Measurements from ENCODE around the gene AAK1.

Gene AAK1

DNA sequence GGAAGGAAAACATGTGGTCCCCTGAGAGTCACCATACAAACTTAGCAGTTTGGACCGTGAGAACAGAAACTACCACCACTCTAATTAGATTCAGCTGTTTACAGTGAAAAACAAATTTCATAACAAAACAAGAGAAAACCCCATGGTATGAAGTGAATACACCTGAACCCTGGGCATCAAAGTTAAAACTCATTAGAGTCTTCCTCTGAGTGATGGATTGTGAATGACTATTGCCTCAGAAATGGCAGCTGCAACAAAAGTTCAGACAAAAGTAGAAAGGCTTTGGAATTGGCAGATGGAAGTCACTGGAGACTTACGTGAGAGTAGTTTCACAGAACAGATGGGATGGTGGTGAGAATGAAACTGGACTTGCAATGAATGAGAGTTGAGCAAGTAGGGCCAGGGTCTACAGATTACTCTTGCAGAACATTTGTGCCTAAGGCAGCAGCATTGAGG is 98.0 kb downstream of the AAK1 start:
- TF ChIP-seq, protein P1, sequence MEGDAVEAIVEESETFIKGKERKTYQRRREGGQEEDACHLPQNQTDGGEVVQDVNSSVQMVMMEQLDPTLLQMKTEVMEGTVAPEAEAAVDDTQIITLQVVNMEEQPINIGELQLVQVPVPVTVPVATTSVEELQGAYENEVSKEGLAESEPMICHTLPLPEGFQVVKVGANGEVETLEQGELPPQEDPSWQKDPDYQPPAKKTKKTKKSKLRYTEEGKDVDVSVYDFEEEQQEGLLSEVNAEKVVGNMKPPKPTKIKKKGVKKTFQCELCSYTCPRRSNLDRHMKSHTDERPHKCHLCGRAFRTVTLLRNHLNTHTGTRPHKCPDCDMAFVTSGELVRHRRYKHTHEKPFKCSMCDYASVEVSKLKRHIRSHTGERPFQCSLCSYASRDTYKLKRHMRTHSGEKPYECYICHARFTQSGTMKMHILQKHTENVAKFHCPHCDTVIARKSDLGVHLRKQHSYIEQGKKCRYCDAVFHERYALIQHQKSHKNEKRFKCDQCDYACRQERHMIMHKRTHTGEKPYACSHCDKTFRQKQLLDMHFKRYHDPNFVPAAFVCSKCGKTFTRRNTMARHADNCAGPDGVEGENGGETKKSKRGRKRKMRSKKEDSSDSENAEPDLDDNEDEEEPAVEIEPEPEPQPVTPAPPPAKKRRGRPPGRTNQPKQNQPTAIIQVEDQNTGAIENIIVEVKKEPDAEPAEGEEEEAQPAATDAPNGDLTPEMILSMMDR (IDR thresholded peaks at IDR 0.05): no peak
- intact Hi-C loops (cut with DNase I; ENCODE audit: low total_unique reads): no loop called here
- no peak overlapping the region for H3K4me3 ChIP-seq
- H3K27ac ChIP-seq: no peak overlapping the region
- H3K36me3 ChIP-seq: peaks cover 3 to 35% (median 30%) of the 10 kb centered on the region in 3 donors
- H3K27me3 ChIP-seq: no peaks in the 10 kb centered on the region
- no peak for DNase-seq
- H3K4me1 ChIP-seq: peaks cover 0 to 14% (median 0%) of the 10 kb centered on the region in 4 donors
- no peaks in the 10 kb centered on the region for H3K9me3 ChIP-seq

DNA sequence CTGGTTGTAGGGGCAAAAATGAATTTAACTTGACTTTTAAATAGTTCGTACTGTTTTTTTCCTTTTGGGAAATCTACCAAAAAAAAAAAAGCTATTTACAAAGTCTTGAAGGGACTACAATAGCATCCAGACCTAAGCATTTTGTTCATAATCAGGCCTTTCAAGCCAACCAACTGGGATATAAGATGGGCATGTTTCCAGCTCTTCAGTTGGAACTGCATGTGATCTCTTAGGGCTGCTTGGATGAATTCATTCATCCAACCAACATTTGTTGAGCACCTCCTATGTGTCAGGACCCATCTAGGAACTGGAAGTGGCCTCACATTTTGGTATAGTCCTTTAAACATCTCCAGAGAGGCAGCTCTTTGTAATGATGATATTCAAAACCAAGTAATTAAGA is 98.6 kb downstream of the AAK1 start:
- intact Hi-C loops (cut with DNase I; ENCODE audit: low total_unique reads): no loop called here
- Histone ChIP-seq H3K27ac (no peak overlapping the region), H3K4me1 (peaks cover 0 to 14% (median 0%) of the 10 kb centered on the region in 4 donors), H3K9me3 (no peaks in the 10 kb centered on the region), H3K27me3 (no peaks in the 10 kb centered on the region), H3K36me3 (peaks cover 3 to 35% (median 32%) of the 10 kb centered on the region in 3 donors), H3K4me3 (no peak overlapping the region)
- DNase-seq: no peak
- TF ChIP-seq, protein P1 (IDR thresholded peaks at IDR 0.05): no peak

DNA sequence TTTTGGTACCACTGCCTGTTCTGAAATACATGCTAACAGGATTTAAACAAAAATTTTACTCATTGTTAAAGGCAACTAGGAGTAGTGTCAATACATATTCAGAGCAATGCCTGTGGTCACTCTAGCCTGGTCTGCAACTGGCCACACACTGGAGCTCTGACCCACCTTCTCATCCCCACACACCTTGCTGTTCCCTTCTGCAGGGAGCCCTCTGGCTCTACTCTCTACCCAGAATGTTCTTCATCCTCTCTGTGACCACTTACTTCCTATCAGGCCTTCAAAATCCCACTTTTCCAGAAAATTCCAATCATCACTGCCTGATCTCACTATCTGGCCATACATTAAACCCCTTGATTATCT is 104.0 kb downstream of the AAK1 start:
- H3K27me3 ChIP-seq: no peaks in the 10 kb centered on the region
- intact Hi-C loops (cut with DNase I; ENCODE audit: low total_unique reads): no loop called here
- TF ChIP-seq, protein P1 (IDR thresholded peaks at IDR 0.05): no peak
- no peak overlapping the region for H3K27ac ChIP-seq
- H3K4me1 ChIP-seq: no peaks in the 10 kb centered on the region
- H3K9me3 ChIP-seq: no peaks in the 10 kb centered on the region
- no peak overlapping the region for H3K4me3 ChIP-seq
- DNase-seq: no peak
- H3K36me3 ChIP-seq: peaks cover 8 to 58% (median 50%) of the 10 kb centered on the region in 3 donors

DNA sequence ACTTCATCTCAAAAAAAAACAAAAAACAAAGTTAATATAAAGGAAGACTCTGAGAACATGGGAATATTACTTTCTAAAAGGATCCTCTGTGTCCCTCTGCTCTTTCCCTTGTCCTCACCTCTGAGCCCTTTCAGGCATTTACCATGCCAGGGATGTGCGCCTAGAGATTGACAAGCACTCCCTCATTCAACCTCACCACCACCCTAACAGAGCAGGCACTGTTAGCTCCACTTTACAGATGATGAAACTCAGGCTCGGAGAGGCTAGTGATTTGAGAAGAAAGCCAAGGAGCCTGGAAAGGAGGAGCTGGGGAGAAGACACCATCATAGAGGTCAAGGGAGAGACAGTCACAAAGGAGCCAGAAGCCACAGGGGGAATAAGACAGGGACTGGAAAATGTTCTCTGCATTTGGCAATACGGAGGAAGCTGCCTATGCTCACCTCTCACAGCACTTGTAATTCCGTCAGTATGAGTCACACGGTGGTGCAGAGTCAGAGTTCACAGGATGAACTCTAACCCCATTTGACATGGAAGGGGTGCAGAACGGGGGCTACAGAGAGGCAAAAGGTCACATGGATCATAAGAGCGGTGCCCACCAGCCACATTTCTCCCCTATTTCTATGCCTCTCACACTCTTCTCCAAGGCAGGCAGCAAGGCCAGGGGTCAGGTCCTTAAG is 104.5 kb downstream of the AAK1 start:
- Histone ChIP-seq H3K27me3 (no peaks in the 10 kb centered on the region), H3K4me3 (no peak overlapping the region), H3K9me3 (no peaks in the 10 kb centered on the region), H3K4me1 (no peaks in the 10 kb centered on the region), H3K27ac (no peak overlapping the region), H3K36me3 (peaks cover 10 to 59% (median 50%) of the 10 kb centered on the region in 3 donors)
- intact Hi-C loops (cut with DNase I; ENCODE audit: low total_unique reads): no loop called here
- DNase-seq: no peak
- TF ChIP-seq, protein P1 (IDR thresholded peaks at IDR 0.05): no peak

DNA sequence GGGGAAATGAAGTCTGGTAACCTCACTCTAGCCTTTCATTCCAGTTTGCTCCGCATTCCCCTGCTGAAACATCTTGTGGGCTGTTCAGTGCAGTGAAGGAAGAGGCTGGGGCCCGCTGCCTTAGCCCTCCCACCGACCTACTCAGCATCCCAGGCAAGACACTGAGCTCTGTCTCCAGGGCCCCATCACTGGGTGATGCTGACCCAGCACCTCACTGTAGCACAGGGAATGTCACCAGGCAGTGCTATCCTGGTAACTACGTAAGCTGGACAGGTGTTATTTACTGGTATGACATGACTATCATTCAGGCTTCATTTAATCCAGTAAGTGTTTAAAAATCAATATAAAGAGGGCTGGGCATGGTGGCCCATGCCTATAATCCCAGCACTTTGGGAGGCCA is 105.3 kb downstream of the AAK1 start:
- Histone ChIP-seq H3K9me3 (peaks cover 0 to 4% (median 0%) of the 10 kb centered on the region in 3 donors), H3K27me3 (no peaks in the 10 kb centered on the region), H3K4me1 (no peaks in the 10 kb centered on the region), H3K4me3 (no peak overlapping the region), H3K27ac (no peak overlapping the region), H3K36me3 (peaks cover 15 to 56% (median 50%) of the 10 kb centered on the region in 3 donors)
- TF ChIP-seq, protein P1 (IDR thresholded peaks at IDR 0.05): no peak
- DNase-seq: no peak
- intact Hi-C loops (cut with DNase I; ENCODE audit: low total_unique reads): no loop called here

Data from tibial artery (tissue), 4 donors.